ENCODE measurements around the gene TMTC2. TPM values are rescaled to one million over a fixed set of nuclear protein-coding genes. Genes with fewer than 3 reads are reported as not detected.

The TMTC2 gene
- total RNA-seq, 4 donors from 2014 or later: 11.5 to 44.1 (median 16.0) TPM

DNA sequence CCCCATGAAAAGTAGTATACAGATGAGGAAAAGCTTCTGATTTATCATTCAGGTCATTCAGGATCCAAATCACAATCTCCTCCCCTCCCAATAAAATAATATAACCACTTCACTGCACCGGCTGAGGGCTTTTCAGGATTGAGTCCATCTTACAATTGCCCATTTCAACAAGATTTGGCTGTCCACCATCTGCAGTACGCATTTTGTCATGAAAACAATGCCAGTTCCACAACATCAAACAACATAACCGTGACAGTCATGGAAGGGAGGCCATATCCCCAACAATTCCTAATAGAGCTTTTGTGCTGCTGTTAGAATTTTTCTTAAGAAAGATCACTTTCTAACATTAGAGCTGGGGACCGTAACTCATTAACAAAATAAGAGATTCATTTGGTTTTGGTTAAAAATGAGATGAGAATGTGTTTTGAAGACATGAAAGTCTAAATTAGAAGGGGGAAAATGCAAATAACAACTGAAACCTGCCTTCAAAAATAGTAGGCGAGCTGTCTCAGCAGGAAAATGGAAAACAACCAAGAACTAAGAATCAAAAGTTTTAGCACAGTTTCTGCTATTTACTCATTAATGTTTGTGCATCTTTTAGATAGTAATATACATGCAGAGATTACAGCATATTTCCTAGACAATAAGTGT is 38.3 kb upstream of the TMTC2 start:
- Histone ChIP-seq H3K27ac (no peak overlapping the region), H3K4me3 (no peak overlapping the region), H3K27me3 (no peaks in the 10 kb centered on the region), H3K36me3 (no peaks in the 10 kb centered on the region), H3K9me3 (no peaks in the 10 kb centered on the region), H3K4me1 (no peaks in the 10 kb centered on the region)
- DNase-seq: no peak
- TF ChIP-seq, protein P1, sequence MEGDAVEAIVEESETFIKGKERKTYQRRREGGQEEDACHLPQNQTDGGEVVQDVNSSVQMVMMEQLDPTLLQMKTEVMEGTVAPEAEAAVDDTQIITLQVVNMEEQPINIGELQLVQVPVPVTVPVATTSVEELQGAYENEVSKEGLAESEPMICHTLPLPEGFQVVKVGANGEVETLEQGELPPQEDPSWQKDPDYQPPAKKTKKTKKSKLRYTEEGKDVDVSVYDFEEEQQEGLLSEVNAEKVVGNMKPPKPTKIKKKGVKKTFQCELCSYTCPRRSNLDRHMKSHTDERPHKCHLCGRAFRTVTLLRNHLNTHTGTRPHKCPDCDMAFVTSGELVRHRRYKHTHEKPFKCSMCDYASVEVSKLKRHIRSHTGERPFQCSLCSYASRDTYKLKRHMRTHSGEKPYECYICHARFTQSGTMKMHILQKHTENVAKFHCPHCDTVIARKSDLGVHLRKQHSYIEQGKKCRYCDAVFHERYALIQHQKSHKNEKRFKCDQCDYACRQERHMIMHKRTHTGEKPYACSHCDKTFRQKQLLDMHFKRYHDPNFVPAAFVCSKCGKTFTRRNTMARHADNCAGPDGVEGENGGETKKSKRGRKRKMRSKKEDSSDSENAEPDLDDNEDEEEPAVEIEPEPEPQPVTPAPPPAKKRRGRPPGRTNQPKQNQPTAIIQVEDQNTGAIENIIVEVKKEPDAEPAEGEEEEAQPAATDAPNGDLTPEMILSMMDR (IDR thresholded peaks at IDR 0.05): no peak
- TF ChIP-seq POLR2A (IDR thresholded peaks at IDR 0.05): no peak
- intact Hi-C loops (cut with DNase I; ENCODE audit: low total_unique reads): no loop called here

DNA sequence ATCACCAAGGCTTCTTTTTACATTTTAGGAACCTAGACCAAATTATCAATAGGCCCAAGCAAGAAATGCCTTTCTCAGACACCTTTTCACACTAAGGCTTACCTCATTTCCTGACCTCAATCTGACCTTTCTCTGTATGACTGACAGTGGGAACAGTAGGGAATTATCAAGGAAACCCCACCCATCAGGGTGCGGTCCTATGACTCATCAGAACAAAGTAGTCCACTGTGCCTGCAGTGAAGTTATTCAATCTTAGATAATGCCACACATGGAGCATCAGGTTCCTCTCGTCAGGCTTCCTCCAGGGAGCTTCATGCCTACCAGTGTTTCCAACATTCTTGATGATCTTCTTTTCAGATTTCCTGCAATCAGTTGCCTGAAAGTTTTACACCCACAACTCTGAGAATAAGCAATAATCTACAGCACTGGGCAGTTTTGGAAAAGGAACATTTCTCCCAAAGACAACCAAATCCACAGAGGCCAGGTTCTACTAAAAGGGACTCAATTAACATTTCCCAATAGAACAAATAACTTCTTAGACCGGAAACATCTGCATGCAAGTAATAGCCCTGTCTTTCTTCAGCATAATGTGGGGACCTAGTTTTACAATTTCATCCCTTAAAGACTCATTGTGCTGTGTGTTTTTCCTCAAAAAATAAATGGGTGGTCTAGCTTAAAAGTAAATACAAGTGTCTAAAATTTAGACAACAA is 35.9 kb upstream of the TMTC2 start:
- no peaks in the 10 kb centered on the region for H3K9me3 ChIP-seq
- DNase-seq: no peak
- no peaks in the 10 kb centered on the region for H3K4me1 ChIP-seq
- TF ChIP-seq POLR2A (IDR thresholded peaks at IDR 0.05): no peak
- TF ChIP-seq, protein P1 (IDR thresholded peaks at IDR 0.05): no peak
- no peak overlapping the region for H3K27ac ChIP-seq
- H3K4me3 ChIP-seq: no peak overlapping the region
- intact Hi-C loops (cut with DNase I; ENCODE audit: low total_unique reads): no loop called here
- no peaks in the 10 kb centered on the region for H3K27me3 ChIP-seq
- no peaks in the 10 kb centered on the region for H3K36me3 ChIP-seq

DNA sequence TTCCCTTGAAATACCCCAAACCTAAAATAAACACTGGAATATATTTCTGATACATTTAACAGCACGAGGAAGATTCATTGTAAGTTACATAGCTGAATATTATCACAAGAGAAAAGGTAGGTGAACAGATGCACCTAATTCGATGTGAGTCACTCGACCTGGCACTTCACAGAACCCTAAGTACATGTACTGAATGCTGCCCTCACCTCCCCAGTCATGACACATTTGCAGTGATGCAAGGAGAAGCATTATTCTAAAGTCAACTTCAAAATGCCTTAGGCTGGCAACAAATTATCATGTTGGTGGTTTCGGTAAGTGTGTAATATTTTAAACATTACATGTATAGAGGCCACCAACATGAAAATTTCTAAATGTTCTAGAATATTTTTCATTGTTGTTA is 35.2 kb upstream of the TMTC2 start:
- DNase-seq: no peak
- intact Hi-C loops (cut with DNase I; ENCODE audit: low total_unique reads): no loop called here
- Histone ChIP-seq H3K4me3 (no peak overlapping the region), H3K27ac (no peak overlapping the region), H3K27me3 (no peaks in the 10 kb centered on the region), H3K36me3 (no peaks in the 10 kb centered on the region), H3K9me3 (no peaks in the 10 kb centered on the region), H3K4me1 (no peaks in the 10 kb centered on the region)
- TF ChIP-seq, protein P1 (IDR thresholded peaks at IDR 0.05): no peak
- TF ChIP-seq POLR2A (IDR thresholded peaks at IDR 0.05): no peak

DNA sequence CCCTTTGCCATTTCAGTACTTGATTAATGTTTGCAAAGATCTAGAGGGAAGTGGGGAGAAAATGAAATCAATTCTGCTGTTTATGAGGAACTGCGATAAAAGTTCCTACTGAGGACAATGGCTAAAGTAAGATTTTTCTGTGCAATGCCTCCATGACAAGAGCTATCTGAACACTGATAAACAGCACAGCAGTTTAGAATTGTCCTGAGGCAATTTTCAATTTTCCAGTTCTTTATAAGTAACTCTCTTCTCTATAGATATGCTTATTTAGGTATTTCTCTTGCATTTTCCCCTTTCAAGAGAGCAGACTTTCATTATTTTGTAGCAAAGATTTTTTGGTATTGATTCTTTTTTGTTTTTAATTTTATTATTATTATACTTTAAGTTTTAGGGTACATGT is 34.6 kb upstream of the TMTC2 start:
- TF ChIP-seq, protein P1 (IDR thresholded peaks at IDR 0.05): no peak
- TF ChIP-seq POLR2A (IDR thresholded peaks at IDR 0.05): no peak
- Histone ChIP-seq H3K27me3 (no peaks in the 10 kb centered on the region), H3K9me3 (no peaks in the 10 kb centered on the region), H3K36me3 (no peaks in the 10 kb centered on the region), H3K4me1 (no peaks in the 10 kb centered on the region), H3K27ac (no peak overlapping the region), H3K4me3 (no peak overlapping the region)
- intact Hi-C loops (cut with DNase I; ENCODE audit: low total_unique reads): no loop called here
- DNase-seq: no peak

DNA sequence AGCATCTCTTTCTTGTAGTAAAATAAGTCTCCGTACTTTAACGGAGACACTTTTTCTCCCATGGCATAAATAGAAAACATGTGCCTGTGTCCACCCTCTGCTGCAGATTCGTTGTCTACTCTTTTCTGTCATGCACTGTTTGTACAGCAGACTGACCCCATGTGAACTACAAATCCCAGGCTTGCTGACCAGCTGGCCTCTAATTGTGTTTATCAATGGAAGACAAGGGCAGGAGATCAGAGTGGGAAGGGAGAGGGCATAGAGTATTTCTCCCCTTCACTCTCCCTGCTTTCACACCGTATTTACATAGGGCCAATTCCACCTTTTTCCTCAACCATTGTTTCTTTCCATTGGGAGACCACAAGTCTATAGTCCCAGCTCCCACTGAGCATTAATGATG is 31.0 kb upstream of the TMTC2 start:
- DNase-seq: no peak
- Histone ChIP-seq H3K36me3 (no peaks in the 10 kb centered on the region), H3K9me3 (no peaks in the 10 kb centered on the region), H3K27ac (no peak overlapping the region), H3K4me3 (no peak overlapping the region), H3K27me3 (no peaks in the 10 kb centered on the region), H3K4me1 (no peaks in the 10 kb centered on the region)
- no peak for TF ChIP-seq POLR2A (IDR thresholded peaks at IDR 0.05)
- TF ChIP-seq, protein P1 (IDR thresholded peaks at IDR 0.05): no peak
- intact Hi-C loops (cut with DNase I; ENCODE audit: low total_unique reads): no loop called here
